Stimulated activated CD8-positive, alpha-beta memory T cell treated with anti-CD3 and anti-CD28 coated beads, Interleukin-7, amount 100 ng/mL, for 4 hours (primary cell): ENCODE results near the gene ZNF700.
"Not testable (repeated sequence)": the region's sequence is repeated elsewhere in the genome, so short reads cannot be mapped to it uniquely, and the experiment has no call there.

Source experiments
- DNase-seq, 2 donors: peaks; one replicate each; pipeline ENCODE4 v3.0.0-alpha.2; 2020; ENCODE audit warnings: low read depth in 2 of 2

The ZNF700 gene

GRCh38 chr19:11941361-11941887 lies 16.5 kb downstream of the ZNF700 start:
- not testable (repeated sequence) for DNase-seq

- DNase-seq = no peak
These were observed 17.3 kb downstream of the ZNF700 start for GRCh38 chr19:11942008-11942842.

GRCh38 chr19:11942843-11943108 lies 17.9 kb downstream of the ZNF700 start:
- DNase-seq = no peak

GRCh38 chr19:11944656-11945055 lies 19.7 kb downstream of the ZNF700 start:
- no peak for DNase-seq

GRCh38 chr19:11948646-11949045 lies 23.7 kb downstream of the ZNF700 start:
- no peak for DNase-seq

- DNase-seq = no peak
These were observed 24.3 kb downstream of the ZNF700 start for GRCh38 chr19:11949201-11949600.

- not testable (repeated sequence) for DNase-seq
These were observed 24.7 kb downstream of the ZNF700 start for GRCh38 chr19:11949614-11950080.

GRCh38 chr19:11950312-11950711 lies 25.4 kb downstream of the ZNF700 start:
- DNase-seq = no peak

- peak; percentile 50 to 59 for DNase-seq
These were observed 38.9 kb downstream of the ZNF700 start for GRCh38 chr19:11963566-11964355.

- no peak for DNase-seq
These were observed 39.6 kb downstream of the ZNF700 start for GRCh38 chr19:11964496-11964857.

- DNase-seq = peak; percentile 72 to 78
These were observed 40.1 kb downstream of the ZNF700 start, which contains the start of gene ZNF763 for GRCh38 chr19:11964858-11965645. Gene ZNF763, plus strand, starts transcription at chr19:11965040. Its CDS starts 169 bp downstream, at chr19:11965209.

GRCh38 chr19:11970174-11970573 lies 45.3 kb downstream of the ZNF700 start:
- no peak for DNase-seq

GRCh38 chr19:11971041-11971440 lies 46.1 kb downstream of the ZNF700 start:
- no peak for DNase-seq

GRCh38 chr19:11973019-11973810 lies 48.3 kb downstream of the ZNF700 start:
- no peak for DNase-seq

GRCh38 chr19:11978492-11979100 lies 53.7 kb downstream of the ZNF700 start:
- DNase-seq = no peak

GRCh38 chr19:11979527-11979926 lies 54.6 kb downstream of the ZNF700 start:
- no peak for DNase-seq

- DNase-seq = no peak
These were observed 57.6 kb downstream of the ZNF700 start for GRCh38 chr19:11982526-11982925.

GRCh38 chr19:11984986-11985385 lies 60.1 kb downstream of the ZNF700 start:
- peak in 1 of 2 donors; percentile 9 for DNase-seq

- DNase-seq = no peak
These were observed 61.8 kb downstream of the ZNF700 start for GRCh38 chr19:11986754-11987153.

GRCh38 chr19:11987405-11988281 lies 62.7 kb downstream of the ZNF700 start:
- DNase-seq = peak; percentile 89 to 90
